GM20431 (cell line): ENCODE data around the gene PAGE4.

Source experiments
- in situ Hi-C: fragments of 300-500 bp; cut with MseI, MboI; formaldehyde crosslinking; loops from one replicate; pipeline ENCODE4 v1.15.0; 2020; ENCODE audit warnings: low sequenced_read_pairs; ENCODE audit not compliant: unreplicated experiment

The PAGE4 gene, protein sequence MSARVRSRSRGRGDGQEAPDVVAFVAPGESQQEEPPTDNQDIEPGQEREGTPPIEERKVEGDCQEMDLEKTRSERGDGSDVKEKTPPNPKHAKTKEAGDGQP

DNA sequence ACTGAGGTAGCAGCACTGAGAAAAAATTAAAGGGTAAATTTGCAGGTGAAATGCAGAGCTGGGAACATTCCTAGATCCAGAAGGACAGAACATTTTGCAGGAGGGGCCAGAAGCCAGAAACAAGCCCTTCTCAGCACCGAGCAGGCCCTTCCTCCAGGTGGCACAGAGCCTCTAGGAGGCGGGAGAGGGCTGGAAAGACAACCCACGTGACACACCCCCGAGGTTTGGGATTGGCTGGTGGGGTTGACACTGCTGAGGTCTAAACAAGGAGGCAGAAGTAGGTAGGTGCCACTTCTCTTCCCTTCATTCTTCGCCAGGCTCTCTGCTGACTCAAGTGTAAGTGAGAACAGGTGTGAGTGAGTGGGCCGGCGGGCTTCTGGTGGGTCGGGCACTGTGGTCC, at the start of gene PAGE4:
TSS of gene PAGE4 (plus strand) at position 288 of the 400 bp plus-strand sequence. CDS start 1,126 bp downstream, outside the sequence.
- in situ Hi-C loops: no loop called here

DNA sequence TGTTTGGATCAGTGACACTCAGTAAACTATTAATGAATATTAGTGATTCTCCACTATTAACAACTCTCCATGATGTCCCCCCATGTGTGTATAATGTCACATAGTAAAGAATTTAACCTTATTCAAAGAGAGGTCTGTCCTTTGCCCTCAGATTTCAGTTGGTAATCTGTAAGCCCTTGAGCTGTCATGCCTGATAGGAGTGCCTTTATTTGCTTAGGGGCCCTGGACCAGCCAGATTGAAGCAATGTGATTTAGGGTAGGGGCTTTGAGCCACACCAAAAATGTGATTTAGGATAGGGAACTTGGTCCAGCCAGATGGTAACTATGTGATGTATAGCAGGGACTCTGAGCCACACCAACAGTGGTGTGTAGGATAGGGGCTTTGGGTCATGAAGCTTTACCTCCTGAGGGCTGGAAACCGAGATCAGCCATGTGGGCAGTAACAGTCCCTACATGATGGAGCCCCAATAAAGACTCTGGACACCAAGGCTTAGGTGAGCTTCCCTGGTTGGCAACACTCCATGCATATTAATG, 44.3 kb upstream of the PAGE4 start:
- in situ Hi-C loops: no loop called here

DNA sequence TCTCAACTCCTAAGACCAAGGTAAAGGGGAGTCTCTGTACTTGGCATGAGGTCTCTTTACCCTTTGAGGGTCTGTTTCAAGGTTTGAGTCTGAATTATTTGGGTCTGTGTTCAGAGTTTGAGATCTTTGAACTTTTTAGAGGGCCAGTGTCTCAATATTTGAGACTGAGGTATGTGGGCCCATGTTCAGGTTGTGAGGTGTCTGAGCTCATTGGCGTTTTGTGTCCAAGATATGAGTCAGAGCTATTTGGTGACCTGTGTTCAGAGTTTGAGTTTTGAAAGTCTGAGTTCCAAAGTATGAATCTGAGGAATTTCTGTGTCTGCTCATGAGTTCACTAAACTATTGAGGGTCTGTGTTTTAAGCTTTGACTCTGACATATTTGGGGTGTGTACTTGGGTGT, 36.7 kb upstream of the PAGE4 start:
- in situ Hi-C loops: no loop called here

DNA sequence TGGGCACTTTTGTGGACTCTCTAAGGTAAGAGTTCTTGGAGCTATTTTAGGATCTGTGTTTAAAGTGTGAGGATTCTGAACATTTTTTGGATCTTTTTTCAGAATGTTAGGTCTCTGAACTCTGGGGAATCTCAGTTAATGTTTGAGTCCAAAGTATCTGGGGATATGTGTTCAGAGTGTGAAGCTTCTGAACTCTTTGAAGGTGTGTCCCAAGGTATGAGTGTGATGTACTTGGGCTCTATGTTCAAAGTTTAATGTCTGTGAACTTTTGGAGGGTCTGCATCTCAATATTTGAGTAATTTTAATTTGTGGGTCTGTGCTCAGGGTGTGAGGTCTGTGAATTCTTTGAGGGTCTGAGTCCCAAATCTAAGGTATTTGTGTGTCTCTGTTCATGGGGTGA, 35.4 kb upstream of the PAGE4 start:
- in situ Hi-C loops: no loop called here

DNA sequence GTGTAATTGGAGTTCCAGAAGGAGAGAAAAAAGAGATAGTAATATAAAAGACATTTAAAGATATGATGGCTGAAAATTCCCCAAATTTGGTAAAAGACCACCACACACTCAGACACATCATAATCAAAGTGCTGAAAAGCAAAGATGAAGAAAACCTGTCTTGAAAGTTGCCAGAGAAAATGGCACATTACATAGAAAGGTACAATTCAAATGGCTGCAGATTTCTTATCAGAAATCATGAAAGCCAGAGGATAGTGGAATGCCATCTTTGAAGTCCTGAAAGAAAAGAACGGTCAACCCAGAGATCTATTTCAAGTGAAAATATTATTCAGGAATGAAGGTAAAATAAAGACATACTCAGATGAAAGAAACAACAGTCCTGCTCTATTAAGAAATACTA, 29.3 kb upstream of the PAGE4 start:
- in situ Hi-C loops: no loop called here

DNA sequence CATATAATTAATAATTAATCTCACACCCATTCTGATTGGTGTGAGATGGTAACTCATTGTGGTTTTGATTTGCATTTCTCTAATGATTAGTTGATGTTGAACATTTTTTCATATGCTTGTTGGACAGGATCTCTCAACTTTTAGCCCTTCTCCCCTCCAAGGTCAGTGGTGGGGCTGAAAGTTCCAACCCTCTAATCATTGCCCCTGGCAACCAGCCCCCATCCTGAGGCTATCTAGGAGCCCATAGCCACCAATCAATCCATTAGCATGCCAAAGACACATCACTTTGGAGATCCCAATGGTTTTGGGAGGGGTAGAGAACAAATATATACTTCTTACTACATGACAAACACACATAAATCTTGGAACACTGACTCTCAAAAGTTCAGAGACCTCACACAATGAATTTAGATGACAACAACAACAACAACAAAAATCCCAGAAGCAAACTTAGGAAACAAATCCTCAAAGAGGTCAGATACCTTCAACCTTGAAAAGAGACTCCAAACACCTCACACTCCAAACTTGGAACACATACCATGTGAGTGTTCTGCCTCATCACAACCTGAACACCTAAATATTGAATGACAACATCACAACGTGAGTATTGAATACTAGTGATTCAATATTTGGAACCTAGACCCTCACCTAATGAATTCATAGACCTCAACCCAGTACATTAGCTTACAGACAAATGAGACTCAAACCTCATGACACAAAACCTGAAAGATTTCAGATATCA, 19.0 kb upstream of the PAGE4 start:
- in situ Hi-C loops: no loop called here

DNA sequence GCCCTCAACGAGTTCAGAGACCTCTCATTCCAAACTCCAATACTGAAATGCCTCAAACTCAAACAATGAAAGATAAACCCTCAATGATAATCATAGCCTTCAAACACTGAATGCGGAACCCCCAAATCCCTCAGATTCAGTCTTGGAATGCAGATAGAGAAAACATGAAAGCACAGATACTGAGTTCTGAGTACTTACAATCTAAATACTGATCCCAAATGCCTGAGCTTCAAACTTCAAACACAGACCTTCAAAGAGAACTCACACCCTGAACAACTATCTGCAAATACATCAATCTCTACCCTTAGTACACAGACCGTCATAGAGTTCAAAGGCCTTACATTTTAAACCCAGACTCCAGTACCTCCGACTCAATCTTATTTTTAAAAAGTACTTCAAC, 16.9 kb upstream of the PAGE4 start:
- in situ Hi-C loops: no loop called here

DNA sequence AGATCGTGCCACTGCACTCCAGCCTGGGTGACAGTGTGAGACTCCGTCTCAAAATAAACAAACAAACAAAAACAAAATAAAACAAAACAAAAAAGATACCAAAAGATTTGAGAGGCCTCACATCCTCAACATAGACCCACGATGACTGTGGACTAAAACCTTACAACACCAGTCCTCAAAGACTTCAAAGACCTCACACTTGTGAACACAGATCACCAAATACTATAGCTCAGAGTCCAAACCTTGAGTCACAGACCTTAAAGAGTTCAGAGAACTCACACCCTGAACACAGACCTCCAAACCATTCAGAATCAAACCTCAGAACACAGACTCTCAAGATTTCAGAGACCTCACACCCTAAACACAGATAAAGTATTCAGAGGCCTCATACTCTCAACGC, 12.7 kb upstream of the PAGE4 start:
- in situ Hi-C loops: no loop called here

DNA sequence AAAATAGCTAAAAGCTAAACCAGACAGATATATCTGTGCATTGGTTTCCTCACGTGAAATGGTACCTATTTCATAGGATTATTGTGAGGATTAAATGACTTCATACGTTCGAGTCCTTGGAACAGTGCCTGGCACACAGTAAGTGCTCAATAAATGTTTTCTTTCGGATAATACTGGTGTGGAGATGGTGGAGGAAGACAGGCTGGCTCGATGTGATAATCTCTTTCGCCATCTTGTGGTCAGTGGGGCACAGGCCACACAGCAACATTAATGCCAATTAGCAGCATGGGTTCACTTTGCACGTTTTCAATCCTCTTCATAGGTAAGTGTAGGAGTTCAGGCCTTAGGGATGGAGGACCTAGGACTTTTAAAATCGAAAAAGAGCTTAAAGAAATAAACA, 9.3 kb downstream of the PAGE4 start:
- in situ Hi-C loops: no loop called here

DNA sequence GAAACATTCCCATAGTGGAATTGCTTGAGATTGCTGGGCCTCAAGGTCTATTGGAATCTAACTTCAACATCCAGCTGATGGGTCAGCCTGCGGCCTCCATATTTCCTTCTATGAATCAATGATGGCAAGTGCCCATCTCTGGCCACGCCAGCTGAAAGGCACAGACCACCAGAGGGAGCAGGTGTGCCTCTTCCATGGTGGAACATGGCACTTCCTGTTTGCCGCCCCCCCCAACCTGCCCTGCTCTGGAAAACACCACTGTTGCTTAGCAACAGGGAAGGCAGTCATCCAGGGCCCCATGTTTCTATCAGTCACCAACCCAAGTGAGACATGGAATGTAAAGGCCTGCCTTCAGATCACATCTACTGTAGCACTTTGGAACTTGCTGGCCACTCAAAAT, 11.6 kb downstream of the PAGE4 start:
- in situ Hi-C loops: no loop called here

DNA sequence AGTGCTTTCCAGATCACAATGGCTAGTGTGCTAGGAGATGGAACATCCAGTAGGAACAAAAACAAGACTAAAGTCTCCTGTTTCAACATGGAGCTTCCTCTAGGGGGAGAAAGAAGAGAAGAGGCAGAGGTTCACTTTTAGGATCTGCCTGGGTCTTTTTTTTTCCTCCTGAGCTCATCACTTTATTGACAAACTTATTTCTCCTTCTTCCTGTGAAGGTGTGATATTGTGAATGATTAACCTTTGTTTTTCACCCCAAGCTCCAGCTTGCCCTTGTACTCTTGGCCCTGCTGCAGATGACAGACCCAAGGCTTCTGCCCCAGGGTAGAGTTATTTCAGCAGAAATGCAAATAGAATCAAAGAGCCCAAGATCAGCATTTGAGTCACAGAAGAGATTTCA, 13.5 kb downstream of the PAGE4 start:
- in situ Hi-C loops: no loop called here

DNA sequence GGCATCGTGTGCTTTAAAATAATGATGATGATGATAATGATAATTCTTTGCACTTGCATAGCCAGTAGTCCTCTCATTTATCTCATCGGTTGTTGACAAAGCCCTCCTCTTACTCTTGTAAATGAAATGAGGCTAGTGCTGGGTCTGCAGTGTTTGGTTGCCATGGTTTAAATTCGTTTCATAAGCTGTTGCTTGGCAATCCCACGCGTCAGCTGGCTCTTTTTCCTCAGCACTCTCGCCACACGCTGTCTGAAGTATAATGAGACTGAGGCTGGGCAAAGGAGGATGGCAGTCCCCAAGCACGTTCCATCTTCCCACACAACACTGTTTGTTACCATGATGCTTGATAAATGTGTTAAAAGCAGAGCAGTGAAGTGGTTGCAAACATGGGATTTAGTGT, 15.5 kb downstream of the PAGE4 start:
- in situ Hi-C loops: no loop called here

DNA sequence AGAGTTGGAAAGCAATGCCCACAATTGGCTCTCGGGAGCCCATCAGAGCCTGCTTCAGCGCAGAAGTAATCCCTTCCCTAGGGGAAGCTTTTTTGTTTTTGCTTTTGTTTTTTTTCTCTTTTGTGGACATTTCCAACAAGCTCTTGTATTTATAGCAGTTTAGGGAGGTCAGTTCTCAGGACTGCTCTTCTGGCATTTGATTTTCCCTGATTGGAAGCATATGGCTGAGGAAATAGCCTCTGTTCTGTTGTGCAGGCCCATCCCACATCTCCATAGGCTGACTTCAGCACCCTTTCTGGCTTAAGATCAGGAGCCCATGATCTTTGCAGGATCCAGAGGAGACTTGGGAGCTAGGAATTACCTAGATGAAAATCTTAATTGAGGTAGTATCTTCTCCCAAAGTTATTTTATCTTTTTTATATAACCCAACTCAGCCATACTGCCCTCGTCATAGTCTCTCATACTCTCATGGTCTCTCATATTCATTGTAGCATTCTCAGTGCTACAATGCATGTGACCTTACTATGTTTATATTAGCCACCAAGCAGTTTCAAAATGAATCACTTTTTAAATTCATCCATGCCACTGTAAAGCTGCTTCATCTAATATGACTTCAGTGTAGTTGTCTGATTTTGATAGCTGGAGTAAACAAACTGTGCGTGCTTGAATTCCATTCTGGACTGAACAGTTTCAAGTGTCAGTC, 16.7 kb downstream of the PAGE4 start:
- in situ Hi-C loops: no loop called here

DNA sequence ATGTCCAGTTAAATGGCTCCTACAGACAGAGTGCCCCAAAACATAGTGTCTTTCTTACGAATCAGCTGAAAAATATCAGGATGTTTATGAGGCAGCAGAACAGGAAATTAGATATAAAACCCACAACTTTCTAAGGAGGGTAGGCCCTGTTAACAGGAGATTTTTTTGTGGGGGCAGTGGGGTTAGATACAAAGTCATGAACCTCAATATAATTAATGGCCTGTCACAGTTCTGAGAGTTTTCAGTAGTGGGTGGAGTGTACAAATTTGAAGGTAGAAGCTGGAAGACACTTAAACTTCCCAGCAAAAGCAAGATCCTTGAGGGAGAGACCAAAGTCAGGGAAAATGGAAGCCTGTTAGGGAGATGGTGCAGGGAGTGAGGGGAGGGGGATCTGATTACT, 17.4 kb downstream of the PAGE4 start:
- in situ Hi-C loops: no loop called here

DNA sequence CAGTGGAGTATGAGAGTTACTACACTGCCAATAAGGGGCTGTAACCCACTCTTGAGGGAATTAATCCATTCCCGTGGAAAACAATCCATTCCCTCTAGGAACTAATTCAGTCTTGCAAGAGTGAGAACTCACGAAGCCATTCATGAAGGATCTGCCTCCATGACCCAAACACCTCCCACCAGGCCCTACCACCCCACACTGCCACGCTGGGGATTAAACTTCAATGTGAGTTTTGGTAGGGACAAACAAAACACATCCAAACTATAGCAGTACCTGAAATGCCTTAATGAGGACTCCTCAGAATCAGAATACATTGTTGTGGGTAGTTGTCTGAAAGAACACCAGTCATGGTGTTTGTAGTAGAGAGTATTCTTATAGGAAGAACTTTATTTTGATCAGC, 19.2 kb downstream of the PAGE4 start:
- in situ Hi-C loops: no loop called here

DNA sequence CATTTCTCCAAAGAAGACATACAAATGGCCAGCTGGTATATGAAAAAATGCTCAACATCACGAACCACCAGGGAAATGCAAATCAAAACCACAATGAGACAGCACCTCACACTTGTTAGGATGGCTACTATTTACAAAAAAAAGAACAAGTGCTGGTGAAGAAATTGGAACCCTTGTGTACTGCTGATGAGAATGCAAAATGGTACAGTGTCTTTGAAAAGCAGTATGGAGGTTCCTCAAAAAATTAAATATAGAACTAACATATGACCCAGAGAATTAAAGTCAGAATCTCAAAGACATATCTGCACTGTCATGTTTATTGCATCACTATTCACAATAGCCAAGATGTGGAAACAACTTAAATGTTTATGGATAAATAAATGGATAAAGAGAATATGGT, 20.9 kb downstream of the PAGE4 start:
- in situ Hi-C loops: no loop called here

DNA sequence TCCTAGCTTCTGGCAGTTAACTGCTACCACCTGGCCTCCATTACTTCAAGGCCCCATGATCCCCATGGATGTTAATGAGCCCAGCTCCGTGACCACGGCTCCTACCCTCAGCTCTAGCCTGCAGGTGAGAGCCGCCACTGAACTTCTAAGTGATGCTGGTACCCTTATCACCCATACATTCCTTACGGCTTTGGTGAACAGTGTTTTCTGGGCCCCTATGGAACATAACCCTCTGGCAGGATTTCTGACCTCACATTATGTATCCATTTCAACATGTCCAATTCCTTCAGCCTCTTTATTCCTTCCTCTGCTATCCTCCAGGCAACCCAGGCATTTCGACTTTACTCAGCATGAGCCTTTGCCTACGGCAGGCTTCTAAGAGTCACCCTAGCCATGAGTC, 24.6 kb downstream of the PAGE4 start:
- in situ Hi-C loops: no loop called here

DNA sequence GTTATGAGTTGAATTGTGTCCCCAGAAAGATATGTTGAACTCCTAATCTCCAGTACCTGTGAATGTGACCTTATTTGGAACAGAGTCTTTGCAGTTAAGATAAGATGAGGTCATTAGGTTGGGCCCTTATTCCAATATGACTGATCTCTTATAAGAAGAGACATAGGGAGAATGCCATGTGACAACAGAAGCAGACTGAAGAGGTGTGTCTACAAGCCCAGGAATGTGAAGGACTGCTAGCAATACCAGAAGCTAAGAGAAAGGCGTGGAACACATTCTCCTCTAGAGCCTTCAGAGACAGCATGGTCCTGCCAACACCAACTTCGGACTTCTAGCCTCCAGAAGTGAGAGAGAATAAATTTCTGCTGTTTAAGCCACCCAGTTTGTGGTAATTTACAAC, 27.7 kb downstream of the PAGE4 start:
- in situ Hi-C loops: no loop called here

DNA sequence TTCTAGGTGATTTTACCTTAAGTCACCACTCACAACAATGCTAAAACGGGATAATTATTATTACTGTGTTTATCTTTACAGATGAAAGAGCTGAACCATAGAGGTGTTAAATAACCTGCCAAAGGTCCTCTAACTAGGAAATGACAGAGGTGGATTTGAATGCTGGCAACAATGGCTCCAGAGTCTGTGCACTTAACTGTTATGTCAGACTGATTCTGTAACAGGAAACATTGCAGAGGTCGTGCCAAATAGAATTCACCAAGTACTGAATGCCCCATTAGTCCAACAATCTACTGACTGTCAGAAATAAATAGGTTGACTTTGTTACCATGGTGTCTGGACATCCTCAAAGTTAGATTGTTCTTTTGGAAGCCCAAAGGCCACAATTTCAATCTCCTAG, 29.2 kb downstream of the PAGE4 start:
- in situ Hi-C loops: no loop called here

DNA sequence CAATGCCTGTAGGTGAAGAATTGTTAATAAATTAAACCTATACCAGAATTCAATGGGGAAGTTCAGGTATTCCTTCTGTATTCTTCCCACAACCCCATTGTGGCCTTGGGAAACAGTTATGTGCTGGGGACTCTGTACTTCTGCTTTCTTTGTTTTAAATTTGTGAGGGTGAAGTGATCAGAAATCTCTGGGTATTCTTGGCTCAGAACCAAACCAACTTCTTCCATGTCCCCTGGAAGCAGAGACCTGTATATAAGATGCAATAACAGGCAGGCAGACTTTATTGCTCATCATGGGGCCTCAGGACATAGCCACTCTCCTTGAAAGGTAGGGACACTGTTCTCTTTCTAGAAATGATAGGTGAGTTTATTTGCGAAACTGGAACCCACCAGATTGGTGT, 30.4 kb downstream of the PAGE4 start:
- in situ Hi-C loops: no loop called here

DNA sequence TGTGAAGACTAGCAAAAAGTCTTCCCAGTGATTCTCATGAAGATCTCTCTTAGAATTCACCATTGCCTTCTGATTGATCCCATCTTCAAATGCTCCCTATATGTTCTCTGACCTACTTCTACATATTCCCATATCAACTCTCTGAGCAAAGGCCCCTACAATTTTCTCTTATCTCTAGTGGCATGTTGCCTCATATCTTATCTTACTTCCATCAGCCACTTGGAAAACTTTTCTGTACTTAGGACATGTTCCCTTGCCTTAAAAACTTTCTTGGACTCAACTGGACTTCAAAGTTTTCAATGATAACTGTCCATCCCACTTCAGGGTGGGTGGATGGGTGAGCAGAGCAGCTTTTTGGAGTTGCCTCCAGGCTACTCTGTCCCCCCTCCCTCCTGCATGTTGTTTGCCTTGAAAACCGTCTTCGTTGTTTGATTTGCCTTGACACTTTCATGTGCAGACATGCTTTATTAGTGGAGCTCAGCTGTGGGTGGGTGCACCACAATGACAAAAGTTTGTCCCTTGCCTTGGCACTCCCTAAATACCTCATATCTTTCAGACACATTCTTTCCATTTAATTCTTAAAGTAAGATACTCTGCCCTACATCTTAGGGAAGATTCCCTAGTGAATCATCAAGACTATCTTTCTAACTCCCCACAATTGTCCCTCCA, 31.9 kb downstream of the PAGE4 start:
- in situ Hi-C loops: no loop called here
